Lower lobe of right lung (tissue), 2 donors: Measurements from ENCODE around the gene LY9. TPM values are rescaled to one million over a fixed set of nuclear protein-coding genes. Genes with fewer than 3 reads are reported as not detected.
"Not testable (repeated sequence)": the region's sequence is repeated elsewhere in the genome, so short reads cannot be mapped to it uniquely, and the experiment has no call there.

Experiments used
- ATAC-seq, 2 donors: fragments of 200-7000 bp; cut with Tn5 transposase; one replicate each; pipeline ENCODE4 v1.9.1; 2020 to 2022; ENCODE audit warnings: mild to moderate bottlenecking in 2 of 2, moderate library complexity in 2 of 2
- DNase-seq: peaks from one replicate; pipeline ENCODE4 v3.0.0-alpha.2; 2020
- H3K27ac ChIP-seq: fragments of 200-600 bp; one replicate; pipeline ENCODE4 v1.8.0; 2022
- H3K27me3 ChIP-seq: fragments of 200-600 bp; one replicate; pipeline ENCODE4 v1.8.0; 2022; ENCODE audit warnings: low read depth
- H3K36me3 ChIP-seq: fragments of 200-600 bp; one replicate; pipeline ENCODE4 v1.8.0; 2022; ENCODE audit warnings: mild to moderate bottlenecking
- H3K4me1 ChIP-seq: fragments of 200-600 bp; one replicate; pipeline ENCODE4 v1.8.0; 2022
- H3K4me3 ChIP-seq: fragments of 200-600 bp; one replicate; pipeline ENCODE4 v1.8.0; 2022; ENCODE audit warnings: mild to moderate bottlenecking
- H3K9me3 ChIP-seq: fragments of 200-600 bp; one replicate; pipeline ENCODE4 v1.8.0; 2022
- intact Hi-C: fragments of 100-400 bp; cut with DNase I; formaldehyde crosslinking; loops from one replicate; pipeline ENCODE4 v1.11.0; 2022
- total RNA-seq: library from RNA; stranded (reverse); fragmentation: NEBNext Ultra II Directional; extraction: Animal tissue kit (Norgen Biotek cat#: 25700); gene quantifications from one replicate; pipeline ENCODE4 v1.2.1, GENCODE V29; 2021
- TF ChIP-seq, protein P1 (sequence below): fragments of 200-600 bp; IDR thresholded peaks from one replicate; pipeline ENCODE4 v1.8.0; 2022; ENCODE audit warnings: antibody characterized with exemption, mild to moderate bottlenecking
- donor health status: DM: no; HTN: yes; CAD: no; lungs with severe emphysema.

Gene LY9
- total RNA-seq, 1 donor from 2014 or later, result 1.8 TPM

DNA sequence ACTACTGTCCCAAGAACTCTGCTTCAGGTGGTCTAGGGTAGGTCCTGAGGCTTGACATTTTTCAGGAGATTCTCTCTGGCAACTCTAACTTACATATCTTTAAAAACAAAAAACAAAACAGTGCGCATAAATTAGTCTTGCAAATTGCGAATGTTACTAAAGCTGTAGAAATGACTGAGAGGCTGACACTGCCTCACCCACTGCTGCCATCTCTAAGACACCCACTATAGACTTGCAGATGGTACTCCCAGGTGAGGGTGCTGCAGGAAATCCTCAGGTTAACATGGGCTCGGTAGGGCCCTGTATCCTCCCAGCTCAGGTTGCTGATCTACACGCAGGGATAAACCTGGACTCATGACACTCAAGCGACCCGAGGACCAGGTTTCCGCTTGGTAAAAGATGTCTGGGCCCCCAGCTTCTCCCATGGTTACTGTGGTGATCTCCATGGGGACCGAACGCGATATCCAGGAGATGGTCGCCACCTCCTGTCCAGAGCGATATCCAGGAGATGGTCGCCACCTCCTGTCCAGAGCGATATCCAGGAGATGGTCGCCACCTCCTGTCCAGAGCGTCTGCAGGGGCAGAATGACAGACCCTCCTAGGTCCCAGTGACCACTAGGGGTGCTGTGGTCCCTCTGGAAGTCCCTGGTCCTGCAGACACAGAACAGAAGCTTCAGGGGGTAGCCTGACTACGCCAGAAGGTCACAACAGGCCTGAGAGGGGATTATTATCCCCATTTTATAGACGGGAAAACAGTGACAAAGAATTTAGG, 16.2 kb upstream of the LY9 start:
- Histone ChIP-seq H3K27me3 (no peaks in the 10 kb centered on the region), H3K9me3 (no peaks in the 10 kb centered on the region), H3K27ac (no peak overlapping the region), H3K36me3 (no peaks in the 10 kb centered on the region), H3K4me3 (no peak overlapping the region), H3K4me1 (peaks cover 15% of the 10 kb centered on the region)
- intact Hi-C loops, result no loop called here
- no peak for ATAC-seq
- no peak for DNase-seq
- TF ChIP-seq, protein P1, sequence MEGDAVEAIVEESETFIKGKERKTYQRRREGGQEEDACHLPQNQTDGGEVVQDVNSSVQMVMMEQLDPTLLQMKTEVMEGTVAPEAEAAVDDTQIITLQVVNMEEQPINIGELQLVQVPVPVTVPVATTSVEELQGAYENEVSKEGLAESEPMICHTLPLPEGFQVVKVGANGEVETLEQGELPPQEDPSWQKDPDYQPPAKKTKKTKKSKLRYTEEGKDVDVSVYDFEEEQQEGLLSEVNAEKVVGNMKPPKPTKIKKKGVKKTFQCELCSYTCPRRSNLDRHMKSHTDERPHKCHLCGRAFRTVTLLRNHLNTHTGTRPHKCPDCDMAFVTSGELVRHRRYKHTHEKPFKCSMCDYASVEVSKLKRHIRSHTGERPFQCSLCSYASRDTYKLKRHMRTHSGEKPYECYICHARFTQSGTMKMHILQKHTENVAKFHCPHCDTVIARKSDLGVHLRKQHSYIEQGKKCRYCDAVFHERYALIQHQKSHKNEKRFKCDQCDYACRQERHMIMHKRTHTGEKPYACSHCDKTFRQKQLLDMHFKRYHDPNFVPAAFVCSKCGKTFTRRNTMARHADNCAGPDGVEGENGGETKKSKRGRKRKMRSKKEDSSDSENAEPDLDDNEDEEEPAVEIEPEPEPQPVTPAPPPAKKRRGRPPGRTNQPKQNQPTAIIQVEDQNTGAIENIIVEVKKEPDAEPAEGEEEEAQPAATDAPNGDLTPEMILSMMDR, result peak; percentile 43

DNA sequence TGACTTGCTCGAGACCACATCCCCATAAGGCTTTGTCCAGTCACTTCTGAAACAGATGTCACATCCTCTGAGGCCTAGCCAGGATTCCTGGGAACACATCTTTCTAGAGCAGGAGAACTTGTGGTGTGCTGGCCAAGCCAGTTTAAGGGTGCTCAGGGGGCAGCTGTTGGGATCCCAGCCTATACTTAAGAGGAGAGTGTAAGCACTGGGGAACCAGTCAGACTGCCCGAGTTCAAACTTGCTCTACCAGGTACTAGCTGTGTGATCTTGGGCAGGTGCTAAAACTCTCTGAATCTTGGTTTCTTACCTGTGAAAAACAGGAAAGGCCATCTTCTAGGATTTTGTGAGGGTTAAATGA, 15.6 kb upstream of the LY9 start:
- Histone ChIP-seq H3K4me1 (peaks cover 15% of the 10 kb centered on the region), H3K27me3 (no peaks in the 10 kb centered on the region), H3K27ac (no peak overlapping the region), H3K9me3 (no peaks in the 10 kb centered on the region), H3K36me3 (no peaks in the 10 kb centered on the region), H3K4me3 (no peak overlapping the region)
- intact Hi-C loops, result no loop called here
- ATAC-seq, result no peak
- no peak for DNase-seq
- TF ChIP-seq, protein P1, result no peak

DNA sequence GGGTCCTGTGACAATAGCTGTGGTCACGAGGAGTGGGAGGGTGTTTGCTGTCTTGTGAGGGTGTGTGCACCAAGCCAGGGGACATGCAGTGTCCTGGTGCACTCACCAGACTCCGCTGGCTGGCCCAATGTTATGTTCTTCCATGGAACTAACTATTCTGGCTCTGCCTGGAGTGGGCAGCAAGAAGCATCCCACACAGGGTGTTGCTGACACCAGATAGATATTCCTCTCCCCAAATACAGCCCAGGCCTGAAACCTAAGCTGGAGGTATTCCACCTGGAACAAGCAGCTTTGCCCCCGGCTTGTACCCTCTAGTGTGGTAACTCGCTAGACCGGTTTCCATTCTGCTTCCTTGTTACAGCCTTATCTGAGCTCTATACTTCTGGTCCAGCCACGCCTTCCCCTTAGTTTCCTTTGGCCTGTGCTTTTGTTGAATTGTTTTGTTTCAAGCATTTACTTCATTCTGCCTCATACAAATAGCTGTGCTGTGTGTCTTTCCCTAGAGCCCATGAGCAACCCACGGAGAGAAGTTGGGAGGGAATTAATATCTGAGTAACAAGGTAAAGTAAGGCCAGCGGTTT, 14.7 kb upstream of the LY9 start:
- no peaks in the 10 kb centered on the region for H3K9me3 ChIP-seq
- no peaks in the 10 kb centered on the region for H3K36me3 ChIP-seq
- TF ChIP-seq, protein P1, result no peak
- intact Hi-C loops, result no loop called here
- H3K4me1 ChIP-seq, result peaks cover 15% of the 10 kb centered on the region
- DNase-seq (peak; percentile 54), ATAC-seq (peak; percentile 90 to 94)
- no peak overlapping the region for H3K4me3 ChIP-seq
- H3K27me3 ChIP-seq, result no peaks in the 10 kb centered on the region
- peak overlapping the region; percentile 70 for H3K27ac ChIP-seq

DNA sequence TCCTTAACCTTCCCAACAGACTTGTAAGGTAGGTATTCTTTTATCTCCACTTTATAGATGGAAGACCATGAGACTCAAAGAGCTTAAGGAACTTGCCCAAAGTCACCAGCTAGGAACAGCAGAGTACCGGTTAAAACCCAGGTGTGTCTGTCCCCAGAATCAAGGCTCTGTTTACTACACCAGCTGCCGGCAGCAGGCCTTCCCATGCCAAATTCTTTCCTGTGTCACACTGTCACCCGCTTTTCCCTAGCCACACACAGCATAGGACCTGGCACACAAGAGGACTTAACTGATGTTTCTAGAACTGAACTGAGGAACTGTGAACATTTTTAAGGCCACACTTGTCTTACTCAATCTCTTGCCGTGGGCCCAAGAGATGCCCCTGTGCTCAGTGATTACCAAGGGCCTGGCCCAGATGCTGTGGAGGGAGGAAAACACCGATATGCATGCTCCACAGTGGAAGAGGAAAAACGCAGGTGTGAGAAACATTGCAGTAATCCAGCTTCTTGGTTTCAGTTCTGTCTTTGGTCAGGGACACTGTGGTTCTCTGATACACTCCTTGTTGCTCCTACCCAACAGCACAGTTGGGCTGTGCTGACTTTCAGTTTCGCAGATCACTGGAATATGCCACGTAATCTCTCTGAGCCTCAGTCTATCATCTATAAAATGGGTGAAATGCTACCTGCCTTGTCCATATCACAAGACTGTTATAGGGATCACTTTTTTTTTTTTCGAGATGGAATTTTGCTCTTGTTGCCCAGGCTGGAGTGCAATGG, 13.9 kb upstream of the LY9 start:
- TF ChIP-seq, protein P1, result no peak
- ATAC-seq (peak; percentile 52 to 66), DNase-seq (no peak)
- intact Hi-C loops, result no loop called here
- Histone ChIP-seq H3K27me3 (no peaks in the 10 kb centered on the region), H3K4me3 (no peak overlapping the region), H3K9me3 (no peaks in the 10 kb centered on the region), H3K36me3 (no peaks in the 10 kb centered on the region), H3K4me1 (peaks cover 15% of the 10 kb centered on the region), H3K27ac (peak overlapping the region; percentile 70)

DNA sequence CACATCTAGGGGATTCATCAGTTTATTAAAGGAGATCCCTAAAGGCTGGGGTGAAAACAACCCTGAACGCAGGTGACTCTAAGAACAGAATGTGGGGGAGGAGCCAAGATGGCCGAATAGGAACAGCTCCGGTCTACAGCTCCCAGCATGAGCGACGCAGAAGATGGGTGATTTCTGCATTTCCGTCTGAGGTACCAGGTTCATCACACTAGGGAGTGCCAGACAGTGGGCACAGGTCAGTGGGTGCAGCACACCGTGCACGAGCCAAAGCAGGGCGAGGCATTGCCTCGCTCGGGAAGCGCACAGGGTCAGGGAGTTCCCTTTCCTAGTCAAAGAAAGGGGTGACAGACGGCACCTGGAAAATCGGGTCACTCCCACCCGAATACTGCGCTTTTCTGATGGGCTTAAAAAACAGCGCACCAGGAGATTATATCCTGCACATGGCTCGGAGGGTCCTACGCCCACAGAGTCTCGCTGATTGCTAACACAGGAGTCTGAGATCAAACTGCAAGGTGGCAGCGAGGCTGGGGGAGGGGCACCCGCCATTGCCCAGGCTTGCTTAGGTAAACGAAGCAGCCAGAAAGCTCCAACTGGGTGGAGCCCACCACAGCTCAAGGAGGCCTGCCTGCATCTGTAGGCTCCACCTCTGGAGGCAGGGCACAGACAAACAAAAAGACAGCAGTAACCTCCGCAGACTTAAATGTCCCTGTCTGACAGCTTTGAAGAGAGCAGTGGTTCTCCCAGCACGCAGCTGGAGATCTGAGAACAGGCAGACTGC, 12.8 kb upstream of the LY9 start:
- H3K4me1 ChIP-seq, result peaks cover 15% of the 10 kb centered on the region
- intact Hi-C loops, H3K4me3 ChIP-seq, H3K9me3 ChIP-seq, H3K36me3 ChIP-seq, DNase-seq, H3K27me3 ChIP-seq, H3K27ac ChIP-seq, ATAC-seq: not testable (repeated sequence)
